IMR-90 (cell line): ENCODE data around the gene ESD.

Experiments
- BHLHE40 ChIP-seq: fragments of 150-350 bp; IDR thresholded peaks from 2 replicates; pipeline ENCODE4 v1.6.1; 2016; ENCODE audit warnings: mild to moderate bottlenecking, low read depth, low read length
- CHD1 ChIP-seq: IDR thresholded peaks from 2 replicates; pipeline ENCODE4 v1.6.1; 2012; ENCODE audit warnings: low read depth, low read length, improper control_type of control experiment
- CTCF ChIP-seq: conservative IDR thresholded peaks from 2 replicates; pipeline ENCODE4 v1.5.1; 2012; ENCODE audit warnings: mild to moderate bottlenecking, low read depth, low read length, improper control_type of control experiment
- FOS ChIP-seq: fragments of 150-350 bp; IDR thresholded peaks from 2 replicates; pipeline ENCODE4 v1.6.1; 2016; ENCODE audit warnings: low read depth, low read length
- MAFK ChIP-seq: IDR thresholded peaks from 2 replicates; pipeline ENCODE4 v1.6.1; 2012; ENCODE audit warnings: low read depth, low read length, improper control_type of control experiment
- MAZ ChIP-seq: IDR thresholded peaks from 2 replicates; pipeline ENCODE4 v1.6.1; 2012; ENCODE audit warnings: low read depth, mild to moderate bottlenecking, low read length, improper control_type of control experiment, moderate library complexity, borderline replicate concordance
- POLR2A ChIP-seq: IDR thresholded peaks from 2 replicates; pipeline ENCODE4 v1.6.1; 2012; ENCODE audit warnings: mild to moderate bottlenecking, low read depth, low read length
- USF2 ChIP-seq: fragments of 150-350 bp; IDR thresholded peaks from 2 replicates; pipeline ENCODE4 v1.6.1; 2017; ENCODE audit warnings: mild to moderate bottlenecking, antibody characterized with exemption, low read length, low read depth

- TF ChIP-seq POLR2A (no peak), MAFK (no peak), FOS (no peak), CHD1 (no peak), CTCF (no peak), USF2 (no peak), MAZ (no peak), BHLHE40 (no peak)
These were observed 48.2 kb upstream of the ESD start for GRCh38 chr13:46845146-46845545.
